ENCODE data around the gene PPP3CA. TPM values are rescaled to one million over a fixed set of nuclear protein-coding genes. Genes with fewer than 3 reads are reported as not detected.
A peak's percentile ranks its signal among the peaks of the same experiment; 100 is the strongest.

The PPP3CA gene
- total RNA-seq, 1 donor from 2014 or later = 40.2 TPM

DNA sequence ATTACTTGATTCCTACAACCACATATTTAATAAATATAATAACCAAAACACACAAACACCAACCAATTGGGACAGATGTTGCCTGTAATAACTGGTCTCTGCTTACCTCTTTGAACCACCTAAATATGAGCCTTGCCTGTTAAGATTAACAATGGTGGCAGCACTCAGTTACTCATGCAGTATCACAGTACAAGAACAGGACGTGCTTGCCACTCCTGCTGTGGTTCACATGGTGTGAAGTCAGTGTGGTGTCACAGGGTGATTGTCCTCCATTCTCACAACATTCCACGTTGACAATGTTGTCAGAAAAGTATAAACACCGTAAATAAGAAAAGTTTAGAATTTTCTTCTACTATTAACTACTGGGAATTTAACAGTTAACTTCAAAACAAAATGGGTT lies 365.0 kb downstream of the PPP3CA start:
- H3K27ac ChIP-seq (ENCODE audit: low read depth, low read length) = no peak overlapping the region

DNA sequence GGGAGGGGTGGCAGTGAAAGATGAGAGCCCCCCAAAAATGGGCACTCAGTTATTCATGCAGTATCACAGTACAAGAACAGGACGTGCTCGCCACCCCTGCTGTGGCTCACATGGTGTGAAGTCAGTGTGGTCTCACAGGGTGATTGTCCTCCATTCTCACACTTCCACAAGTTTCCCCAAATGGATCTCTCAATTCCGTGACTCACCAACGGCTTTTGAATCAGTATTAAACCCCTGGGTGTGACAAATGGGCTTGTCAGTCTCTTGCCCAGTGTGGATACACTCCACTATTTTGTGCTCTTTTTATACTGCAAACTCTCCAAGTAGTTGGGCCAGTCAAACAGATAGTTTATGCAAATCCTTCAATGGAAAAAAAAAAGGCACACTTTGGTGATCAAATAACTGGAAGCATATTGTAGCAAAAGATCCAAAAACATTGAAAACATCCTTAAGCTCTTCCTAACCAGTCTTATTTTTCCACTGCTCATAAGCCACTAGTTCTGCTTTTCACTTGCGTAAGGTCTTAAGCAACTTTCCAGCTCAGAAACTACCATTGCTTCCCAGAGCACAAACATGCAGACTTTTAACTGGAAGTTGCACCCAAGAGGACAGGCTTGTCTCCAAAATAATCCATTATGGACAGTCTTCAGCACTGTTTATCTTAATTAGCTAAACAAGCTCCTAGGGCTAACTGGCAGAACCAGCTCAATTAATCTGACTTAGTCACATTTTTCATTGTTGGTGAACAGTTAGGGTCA lies 365.7 kb downstream of the PPP3CA start:
- peaks cover 4 to 15% (median 6%) of the 10 kb centered on the region in 3 donors for H3K4me1 ChIP-seq (ENCODE audit: control insufficient read depth in 3 of 3, insufficient read depth in 3 of 3, low read length in 3 of 3)
- H3K27me3 ChIP-seq (ENCODE audit: control insufficient read depth in 3 of 3, insufficient read depth in 3 of 3, low read length in 3 of 3) = no peaks in the 10 kb centered on the region
- no peak overlapping the region for H3K4me3 ChIP-seq (ENCODE audit: low read length in 3 of 3)
- H3K9ac ChIP-seq (ENCODE audit: low read depth in 1 of 3, low read length in 3 of 3) = no peak overlapping the region
- no peak overlapping the region for H3K27ac ChIP-seq (ENCODE audit: low read depth, low read length)
- H3K9me3 ChIP-seq (ENCODE audit: control insufficient read depth in 3 of 3, low read length in 3 of 3) = no peaks in the 10 kb centered on the region
- H3K36me3 ChIP-seq (ENCODE audit: control insufficient read depth in 3 of 3, insufficient read depth in 3 of 3, low read length in 3 of 3) = no peaks in the 10 kb centered on the region

More for the DNA sequence above, 365.0 kb downstream of the PPP3CA start:
- Histone ChIP-seq H3K9me3 (ENCODE audit: control insufficient read depth in 3 of 3, low read length in 3 of 3) (no peaks in the 10 kb centered on the region), H3K36me3 (ENCODE audit: control insufficient read depth in 3 of 3, insufficient read depth in 3 of 3, low read length in 3 of 3) (no peaks in the 10 kb centered on the region), H3K27me3 (ENCODE audit: control insufficient read depth in 3 of 3, insufficient read depth in 3 of 3, low read length in 3 of 3) (no peaks in the 10 kb centered on the region), H3K4me3 (ENCODE audit: low read length in 3 of 3) (no peak overlapping the region), H3K4me1 (ENCODE audit: control insufficient read depth in 3 of 3, insufficient read depth in 3 of 3, low read length in 3 of 3) (peaks cover 4 to 13% (median 6%) of the 10 kb centered on the region in 3 donors), H3K9ac (ENCODE audit: low read depth in 1 of 3, low read length in 3 of 3) (no peak overlapping the region)

DNA sequence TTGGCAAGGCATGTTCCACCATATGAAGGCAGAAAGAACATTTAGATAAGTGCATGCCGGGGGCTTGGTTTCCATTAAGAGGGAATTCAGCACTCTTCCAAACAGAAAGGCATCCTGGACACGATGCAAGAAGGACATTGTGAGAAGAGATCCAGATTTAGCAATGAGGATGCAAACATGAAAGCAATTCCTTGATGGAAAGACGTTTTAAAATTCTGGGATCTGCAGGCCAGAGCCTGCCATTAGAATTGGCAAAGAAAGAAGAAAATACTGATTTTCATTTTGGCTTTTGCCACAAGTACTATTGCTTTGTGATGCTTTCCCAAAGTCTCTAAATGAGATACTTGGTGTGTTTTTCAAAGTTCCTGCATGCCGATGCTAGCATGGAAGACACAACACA lies 367.6 kb downstream of the PPP3CA start:
- Histone ChIP-seq H3K27me3 (ENCODE audit: control insufficient read depth in 3 of 3, insufficient read depth in 3 of 3, low read length in 3 of 3) (no peaks in the 10 kb centered on the region), H3K4me3 (ENCODE audit: low read length in 3 of 3) (no peak overlapping the region), H3K27ac (ENCODE audit: low read depth, low read length) (no peak overlapping the region), H3K4me1 (ENCODE audit: control insufficient read depth in 3 of 3, insufficient read depth in 3 of 3, low read length in 3 of 3) (peaks cover 4 to 15% (median 6%) of the 10 kb centered on the region in 3 donors), H3K9me3 (ENCODE audit: control insufficient read depth in 3 of 3, low read length in 3 of 3) (no peaks in the 10 kb centered on the region), H3K9ac (ENCODE audit: low read depth in 1 of 3, low read length in 3 of 3) (no peak overlapping the region), H3K36me3 (ENCODE audit: control insufficient read depth in 3 of 3, insufficient read depth in 3 of 3, low read length in 3 of 3) (no peaks in the 10 kb centered on the region)

DNA sequence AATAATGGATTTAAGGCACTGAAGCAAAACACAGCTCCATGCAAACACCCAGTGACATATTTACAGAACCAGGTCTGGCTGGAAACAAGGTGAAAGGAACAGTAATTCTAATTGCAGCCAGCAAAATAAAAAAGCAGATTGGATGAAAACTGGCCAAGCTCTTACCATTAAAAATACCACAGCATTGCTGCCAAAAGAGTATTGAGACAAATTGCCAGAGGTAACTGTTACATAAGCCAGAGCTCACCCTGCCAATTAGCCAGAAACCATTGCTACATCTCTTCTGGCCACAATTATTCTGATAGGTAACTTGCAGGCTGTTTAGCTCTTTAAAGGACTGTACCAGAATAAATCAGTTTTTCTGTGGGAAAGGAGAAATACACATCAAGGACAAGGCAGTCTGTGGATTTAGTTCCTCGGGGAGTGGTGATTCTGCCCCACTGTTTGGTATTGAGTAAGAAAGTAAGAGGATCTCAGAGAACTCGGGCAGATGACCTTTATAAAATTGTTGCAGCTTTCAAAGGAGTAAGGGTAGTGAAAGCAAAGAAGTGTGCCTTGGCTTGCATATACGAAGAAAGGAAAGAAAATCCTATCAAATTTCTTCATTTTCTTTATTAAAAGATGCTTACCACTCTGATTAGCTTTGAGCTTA lies 369.5 kb downstream of the PPP3CA start:
- Histone ChIP-seq H3K27me3 (ENCODE audit: control insufficient read depth in 3 of 3, insufficient read depth in 3 of 3, low read length in 3 of 3) (no peaks in the 10 kb centered on the region), H3K9me3 (ENCODE audit: control insufficient read depth in 3 of 3, low read length in 3 of 3) (no peaks in the 10 kb centered on the region), H3K9ac (ENCODE audit: low read depth in 1 of 3, low read length in 3 of 3) (no peak overlapping the region), H3K4me1 (ENCODE audit: control insufficient read depth in 3 of 3, insufficient read depth in 3 of 3, low read length in 3 of 3) (peaks cover 2 to 15% (median 4%) of the 10 kb centered on the region in 3 donors), H3K27ac (ENCODE audit: low read depth, low read length) (peak overlapping the region; percentile 43), H3K36me3 (ENCODE audit: control insufficient read depth in 3 of 3, insufficient read depth in 3 of 3, low read length in 3 of 3) (no peaks in the 10 kb centered on the region), H3K4me3 (ENCODE audit: low read length in 3 of 3) (peak overlapping the region in 1 of 3 donors; percentile 11)

DNA sequence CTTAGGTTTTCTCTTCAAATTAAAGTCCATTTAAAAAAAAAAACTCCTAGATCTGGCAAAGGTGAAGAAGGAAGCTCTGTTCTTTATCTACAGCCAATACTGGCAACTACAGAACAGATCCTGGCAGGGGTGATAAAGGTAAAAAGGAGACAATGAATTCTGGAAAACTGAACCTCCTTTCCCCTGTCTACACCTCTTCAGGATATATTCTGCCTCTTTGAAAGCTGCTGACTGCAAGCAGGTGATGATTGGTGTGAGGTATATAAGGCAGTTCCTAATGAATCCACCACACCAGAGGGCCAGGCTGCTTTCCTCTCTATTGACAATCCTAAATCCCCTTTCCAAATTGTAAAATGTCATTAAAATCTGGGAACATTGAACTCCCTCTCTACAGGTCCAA lies 370.1 kb downstream of the PPP3CA start:
- peak overlapping the region; percentile 43 for H3K27ac ChIP-seq (ENCODE audit: low read depth, low read length)
- no peak overlapping the region for H3K9ac ChIP-seq (ENCODE audit: low read depth in 1 of 3, low read length in 3 of 3)
- no peaks in the 10 kb centered on the region for H3K27me3 ChIP-seq (ENCODE audit: control insufficient read depth in 3 of 3, insufficient read depth in 3 of 3, low read length in 3 of 3)
- H3K4me1 ChIP-seq (ENCODE audit: control insufficient read depth in 3 of 3, insufficient read depth in 3 of 3, low read length in 3 of 3) = peaks cover 2 to 13% (median 4%) of the 10 kb centered on the region in 3 donors
- no peaks in the 10 kb centered on the region for H3K9me3 ChIP-seq (ENCODE audit: control insufficient read depth in 3 of 3, low read length in 3 of 3)
- no peak overlapping the region for H3K4me3 ChIP-seq (ENCODE audit: low read length in 3 of 3)
- no peaks in the 10 kb centered on the region for H3K36me3 ChIP-seq (ENCODE audit: control insufficient read depth in 3 of 3, insufficient read depth in 3 of 3, low read length in 3 of 3)

Small RNA genes lying within 50 kb of the gene (small RNA-seq; reads per million reads assigned to genes)
- gene MIR1255A (not detected), gene MIR8066 (not detected)
